PFSK-1 (cell line): ENCODE measurements around the gene HLA-C. TPM values are rescaled to one million over a fixed set of nuclear protein-coding genes. Genes with fewer than 3 reads are reported as not detected.

Experiments used
- FOXP2 ChIP-seq: optimal IDR thresholded peaks from 2 replicates; pipeline ENCODE3; 2011; ENCODE audit warnings: borderline replicate concordance, control low read depth, inconsistent platforms; ENCODE audit not compliant: insufficient read depth; ENCODE audit errors: extremely low read length, extremely low read depth
- POLR2AphosphoS5 ChIP-seq: IDR thresholded peaks from 2 replicates; pipeline ENCODE4 v1.6.1; 2012; ENCODE audit warnings: low read depth, mild to moderate bottlenecking, control low read depth, low read length, moderate library complexity
- SIN3A ChIP-seq: IDR thresholded peaks from 2 replicates; pipeline ENCODE4 v1.6.1; 2012; ENCODE audit warnings: mild to moderate bottlenecking, low read length, moderate library complexity, borderline replicate concordance; ENCODE audit not compliant: insufficient read depth
- TAF1 ChIP-seq: IDR thresholded peaks from 2 replicates; pipeline ENCODE4 v1.6.1; 2012; ENCODE audit warnings: low read length, control low read depth, borderline replicate concordance; ENCODE audit not compliant: insufficient read depth
- polyA plus RNA-seq: library from polyadenylated mRNA; unstranded; fragments of >200 nt; gene quantifications from one replicate; pipeline ENCODE4 v1.2.1, GENCODE V29; 2012; ENCODE audit warnings: low read depth, missing spikeins; ENCODE audit not compliant: insufficient read length
- TF ChIP-seq, protein P1 (sequence below), 2 experiments: IDR thresholded peaks; 2 replicates each; pipeline versions ENCODE4 v1.6.1 to v1.8.0; 2011 to 2012; ENCODE audit warnings: low read depth in 2 of 2, low read length in 2 of 2, control low read depth in 1 of 2, inconsistent platforms in 1 of 2, mild to moderate bottlenecking in 1 of 2, moderate library complexity in 1 of 2; ENCODE audit not compliant: insufficient read depth in 1 of 2

HLA-C gene
- 5.1 TPM for polyA plus RNA-seq

DNA sequence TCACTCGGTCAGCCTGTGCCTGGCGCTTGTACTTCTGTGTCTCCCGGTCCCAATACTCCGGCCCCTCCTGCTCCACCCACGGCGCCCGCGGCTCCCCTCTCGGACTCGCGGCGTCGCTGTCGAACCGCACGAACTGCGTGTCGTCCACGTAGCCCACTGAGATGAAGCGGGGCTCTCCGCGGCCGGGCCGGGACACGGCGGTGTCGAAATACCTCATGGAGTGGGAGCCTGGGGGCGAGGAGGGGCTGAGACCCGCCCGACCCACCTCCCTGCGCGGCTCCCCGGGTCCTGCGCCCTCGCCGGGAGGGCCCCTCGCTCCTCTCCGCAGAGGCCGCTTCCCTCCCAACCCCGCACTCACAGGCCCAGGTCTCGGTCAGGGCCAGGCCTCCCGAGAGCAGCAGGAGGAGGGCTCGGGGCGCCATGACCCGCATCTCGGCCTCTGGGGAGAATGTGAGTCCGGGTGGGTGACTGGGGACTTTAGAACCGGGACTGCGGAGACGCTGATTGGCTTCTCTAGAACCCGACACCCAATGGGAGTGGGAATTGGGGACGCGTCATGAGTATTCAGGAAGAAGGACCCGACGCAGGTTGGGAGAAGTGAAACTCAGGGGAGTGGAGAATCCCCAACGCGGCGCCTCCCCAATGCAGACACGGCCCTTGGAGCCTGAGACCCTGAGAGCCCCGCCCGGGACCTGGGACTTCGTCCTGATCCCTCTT lies at the start of gene HLA-C:
TSS of gene HLA-C (minus strand) at position 452 of the 717 bp plus-strand sequence. CDS start at position 431, 21 bp downstream.
- no peak for TF ChIP-seq FOXP2
- TF ChIP-seq POLR2AphosphoS5 = no peak
- TF ChIP-seq, protein P1, sequence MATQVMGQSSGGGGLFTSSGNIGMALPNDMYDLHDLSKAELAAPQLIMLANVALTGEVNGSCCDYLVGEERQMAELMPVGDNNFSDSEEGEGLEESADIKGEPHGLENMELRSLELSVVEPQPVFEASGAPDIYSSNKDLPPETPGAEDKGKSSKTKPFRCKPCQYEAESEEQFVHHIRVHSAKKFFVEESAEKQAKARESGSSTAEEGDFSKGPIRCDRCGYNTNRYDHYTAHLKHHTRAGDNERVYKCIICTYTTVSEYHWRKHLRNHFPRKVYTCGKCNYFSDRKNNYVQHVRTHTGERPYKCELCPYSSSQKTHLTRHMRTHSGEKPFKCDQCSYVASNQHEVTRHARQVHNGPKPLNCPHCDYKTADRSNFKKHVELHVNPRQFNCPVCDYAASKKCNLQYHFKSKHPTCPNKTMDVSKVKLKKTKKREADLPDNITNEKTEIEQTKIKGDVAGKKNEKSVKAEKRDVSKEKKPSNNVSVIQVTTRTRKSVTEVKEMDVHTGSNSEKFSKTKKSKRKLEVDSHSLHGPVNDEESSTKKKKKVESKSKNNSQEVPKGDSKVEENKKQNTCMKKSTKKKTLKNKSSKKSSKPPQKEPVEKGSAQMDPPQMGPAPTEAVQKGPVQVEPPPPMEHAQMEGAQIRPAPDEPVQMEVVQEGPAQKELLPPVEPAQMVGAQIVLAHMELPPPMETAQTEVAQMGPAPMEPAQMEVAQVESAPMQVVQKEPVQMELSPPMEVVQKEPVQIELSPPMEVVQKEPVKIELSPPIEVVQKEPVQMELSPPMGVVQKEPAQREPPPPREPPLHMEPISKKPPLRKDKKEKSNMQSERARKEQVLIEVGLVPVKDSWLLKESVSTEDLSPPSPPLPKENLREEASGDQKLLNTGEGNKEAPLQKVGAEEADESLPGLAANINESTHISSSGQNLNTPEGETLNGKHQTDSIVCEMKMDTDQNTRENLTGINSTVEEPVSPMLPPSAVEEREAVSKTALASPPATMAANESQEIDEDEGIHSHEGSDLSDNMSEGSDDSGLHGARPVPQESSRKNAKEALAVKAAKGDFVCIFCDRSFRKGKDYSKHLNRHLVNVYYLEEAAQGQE (IDR thresholded peaks at IDR 0.05; ENCODE audit: insufficient read depth in 1 of 2, low read depth in 2 of 2, low read length in 2 of 2) = no peak
- TF ChIP-seq TAF1 = no peak
- no peak for TF ChIP-seq SIN3A

DNA sequence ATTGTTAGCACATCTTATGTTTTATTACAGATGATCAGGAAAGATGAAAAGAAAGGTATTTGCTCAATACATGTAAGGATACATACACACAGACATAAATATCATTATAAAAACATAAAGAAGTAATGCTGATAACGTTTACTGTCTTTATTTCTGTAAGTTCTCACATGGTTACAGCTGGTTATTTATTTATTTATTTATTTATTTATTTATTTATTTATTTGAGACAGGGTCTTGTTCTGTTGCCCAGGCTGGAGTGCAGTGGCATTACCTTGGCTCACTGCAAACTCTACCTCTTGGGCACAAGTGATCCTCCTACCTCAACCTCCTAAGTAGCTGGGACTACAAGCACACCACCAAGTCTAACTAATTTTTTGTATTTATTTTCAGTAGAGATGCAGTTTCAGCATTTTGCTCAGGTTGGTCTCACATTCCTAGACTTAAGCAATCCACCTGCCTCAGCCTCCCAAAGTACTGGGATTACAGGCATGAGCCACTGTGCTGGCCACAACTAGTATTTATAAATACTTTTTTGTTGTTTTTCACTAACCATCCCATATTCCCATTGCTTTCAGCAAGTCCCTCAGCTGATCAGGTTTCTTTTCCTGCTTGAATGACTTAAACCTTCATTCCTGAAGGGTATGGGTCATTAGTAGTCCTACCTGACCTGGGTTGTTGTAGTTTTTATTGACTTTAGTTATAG lies 49.3 kb upstream of the HLA-C start:
- TF ChIP-seq TAF1 (no peak), POLR2AphosphoS5 (no peak), FOXP2 (no peak), SIN3A (no peak)
- TF ChIP-seq, protein P1 (IDR thresholded peaks at IDR 0.05; ENCODE audit: insufficient read depth in 1 of 2, low read depth in 2 of 2, low read length in 2 of 2) = no peak

DNA sequence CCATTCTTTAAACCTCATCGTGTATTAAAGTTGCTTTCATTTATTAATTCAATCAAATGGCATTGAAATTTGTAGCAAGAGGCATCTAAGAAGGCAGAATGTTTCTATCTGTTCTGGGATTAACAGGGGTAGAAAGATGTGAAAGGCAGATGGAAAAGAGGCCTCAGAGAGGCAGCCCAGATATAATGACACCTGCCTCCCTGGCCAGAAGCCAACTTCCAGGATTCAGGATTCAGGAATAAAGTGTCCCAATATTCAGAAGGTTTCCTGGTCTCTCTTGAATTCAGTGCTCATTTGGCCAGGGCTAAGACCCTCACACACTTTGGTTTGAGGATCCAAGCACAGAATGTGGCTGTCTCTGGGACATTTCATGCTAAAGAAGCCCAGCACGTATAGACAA lies 45.1 kb upstream of the HLA-C start:
- TF ChIP-seq FOXP2 (no peak), SIN3A (no peak), TAF1 (no peak), POLR2AphosphoS5 (no peak)
- TF ChIP-seq, protein P1 (IDR thresholded peaks at IDR 0.05; ENCODE audit: insufficient read depth in 1 of 2, low read depth in 2 of 2, low read length in 2 of 2) = no peak

DNA sequence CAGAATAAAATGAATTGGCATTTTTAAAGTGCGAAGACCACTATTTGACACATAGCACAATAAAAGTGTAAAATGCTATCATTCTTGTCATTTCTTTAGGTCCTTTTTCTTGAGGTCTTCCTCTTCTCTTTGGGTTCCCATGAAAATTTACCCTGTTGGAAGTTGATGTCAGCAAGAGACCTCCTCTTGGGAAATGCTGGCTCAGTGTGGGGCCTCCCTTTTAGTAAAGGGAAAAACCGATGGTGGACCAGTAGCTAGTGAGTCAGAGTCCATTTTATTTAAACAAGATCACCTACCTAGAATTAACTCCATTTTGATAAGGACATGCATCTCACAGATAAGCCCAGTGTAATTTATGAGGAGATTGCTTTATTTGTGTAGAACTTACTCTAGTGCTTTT lies 37.7 kb upstream of the HLA-C start:
- no peak for TF ChIP-seq TAF1
- TF ChIP-seq, protein P1 (IDR thresholded peaks at IDR 0.05; ENCODE audit: insufficient read depth in 1 of 2, low read depth in 2 of 2, low read length in 2 of 2) = no peak
- no peak for TF ChIP-seq FOXP2
- TF ChIP-seq POLR2AphosphoS5 = no peak
- no peak for TF ChIP-seq SIN3A
